HepG2 (cell line): ENCODE results near the gene DCHS2. TPM values are rescaled to one million over a fixed set of nuclear protein-coding genes. Genes with fewer than 3 reads are reported as not detected.

ENCODE experiments used
- ATAC-seq: fragments of 200-7000 bp; cut with Tn5 transposase; 3 replicates; pipeline ENCODE4 v1.9.1; 2020; ENCODE audit warnings: mild to moderate bottlenecking, moderate library complexity
- BruUV-seq: library from RNA; stranded (reverse); fragments of 400-500 nt; replicated peaks from 2 replicates; lab custom pipeline; 2021; lab: Mats Ljungman, UMichigan
- CTCF ChIA-PET: fragments of 300-600 bp; formaldehyde crosslinking; extraction: SDS; loops from one replicate; lab custom pipeline; 2021; ENCODE audit warnings: low total read pairs, inconsistent platforms, low intra/inter-chr PET ratio; lab: Yijun Ruan, JAX
- POLR2A ChIA-PET: fragments of 350-600 bp; sonication (Branson Sonifier 250); formaldehyde crosslinking; loops from one replicate; lab custom pipeline; 2020; ENCODE audit warnings: antibody characterized with exemption, inconsistent platforms; lab: Yijun Ruan, JAX
- DNase-seq: peaks from one replicate; pipeline ENCODE4 v3.0.0-alpha.2; 2015; ENCODE audit warnings: low spot score
- FAIRE-seq: peaks from 3 replicates; lab custom pipeline; 2011; peaks lifted over from hg19 to GRCh38; lab: Jason Lieb, UNC
- H2AFZ ChIP-seq: one replicate; pipeline ENCODE4 v1.6.1; 2011; ENCODE audit warnings: low read length, inconsistent platforms
- H3K27ac ChIP-seq: fragments of 300-600 bp; 3 replicates; pipeline ENCODE4 v1.8.0; 2011; ENCODE audit warnings: mixed run types, mild to moderate bottlenecking, mixed read lengths, low read length, inconsistent platforms; ENCODE audit not compliant: insufficient read depth; ENCODE audit errors: extremely low read length
- H3K27me3 ChIP-seq, 2 experiments: fragments of 200-600 bp in 1 of 2; 2 replicates in 1 of 2; 3 replicates in 1 of 2; pipeline versions ENCODE4 v1.6.0 to v1.8.0; 2011; ENCODE audit warnings: low read length in 2 of 2, mild to moderate bottlenecking in 2 of 2, moderate library complexity in 2 of 2, inconsistent platforms in 1 of 2; ENCODE audit not compliant: insufficient read depth in 2 of 2, control insufficient read depth in 1 of 2
- H3K36me3 ChIP-seq, 2 experiments: fragments of 200-600 bp in 1 of 2; replicated peaks in 1 of 2; 2 replicates in 1 of 2; 3 replicates in 1 of 2; pipeline versions ENCODE4 v1.5.1 to v1.8.0; 2011; ENCODE audit warnings: low read length in 2 of 2, inconsistent platforms in 1 of 2; ENCODE audit not compliant: insufficient read depth in 2 of 2, control insufficient read depth in 1 of 2
- H3K4me1 ChIP-seq: 2 replicates; pipeline ENCODE4 v1.5.1; 2012; ENCODE audit warnings: low read length, inconsistent platforms; ENCODE audit not compliant: insufficient read depth
- H3K4me2 ChIP-seq: 2 replicates; pipeline ENCODE4 v1.6.0; 2011; ENCODE audit warnings: low read depth, low read length, inconsistent platforms
- H3K4me3 ChIP-seq, 3 experiments: fragments of 200-600 bp in 1 of 3; sonication (generic), shearing (Covaris generic) in 1 of 3; replicated peaks in 1 of 3; 2 replicates each; pipeline ENCODE4 v1.5.1; 2011 to 2016; ENCODE audit warnings: low read length in 3 of 3, inconsistent platforms in 2 of 3, low read depth in 2 of 3, mild to moderate bottlenecking in 2 of 3, control low read depth in 1 of 3, mixed read lengths in 1 of 3; ENCODE audit not compliant: insufficient read depth in 1 of 3
- H3K79me2 ChIP-seq: one replicate; pipeline ENCODE4 v1.6.1; 2011; ENCODE audit warnings: low read length, inconsistent platforms; ENCODE audit not compliant: insufficient read depth
- H3K9ac ChIP-seq: 2 replicates; pipeline ENCODE4 v1.6.0; 2011; ENCODE audit warnings: mild to moderate bottlenecking, low read depth, low read length, inconsistent platforms; ENCODE audit not compliant: insufficient read depth
- H3K9me3 ChIP-seq: 2 replicates; pipeline ENCODE4 v1.5.1; 2012; ENCODE audit warnings: mild to moderate bottlenecking, low read length
- H4K20me1 ChIP-seq: 2 replicates; pipeline ENCODE4 v1.6.0; 2011; ENCODE audit warnings: inconsistent platforms, mild to moderate bottlenecking, low read length, moderate library complexity; ENCODE audit not compliant: insufficient read depth
- ERF ChIP-seq: IDR thresholded peaks from 2 replicates; pipeline ENCODE4 v1.6.1; 2018; ENCODE audit warnings: missing biosample characterization, missing genetic modification reagents
- FOXP1 ChIP-seq, 2 experiments: fragments of 450-650 bp in 1 of 2; IDR thresholded peaks; 2 replicates each; pipeline ENCODE4 v1.6.1; 2017 to 2018; ENCODE audit warnings: antibody characterized with exemption in 1 of 2
- GLI4 ChIP-seq: sonication (generic); formaldehyde crosslinking; IDR thresholded peaks from 2 replicates; pipeline ENCODE4 v1.5.1; 2020; ENCODE audit warnings: missing genetic modification reagents, mild to moderate bottlenecking, moderate library complexity, borderline replicate concordance
- HNRNPLL ChIP-seq: fragments of 200-400 bp; formaldehyde crosslinking; IDR thresholded peaks from 2 replicates; pipeline ENCODE4 v1.6.1; 2017; ENCODE audit warnings: mild to moderate bottlenecking, low read depth, low read length; ENCODE audit not compliant: poor library complexity, severe bottlenecking
- SAP130 ChIP-seq: IDR thresholded peaks from 2 replicates; pipeline ENCODE4 v1.6.1; 2016; ENCODE audit warnings: low read depth
- SOX5 ChIP-seq: IDR thresholded peaks from 2 replicates; pipeline ENCODE4 v1.6.1; 2016; ENCODE audit warnings: borderline replicate concordance
- ZFP36L2 ChIP-seq: sonication (generic); formaldehyde crosslinking; IDR thresholded peaks from 2 replicates; pipeline ENCODE4 v1.4.0; 2020; ENCODE audit warnings: missing genetic modification reagents
- ZNF333 ChIP-seq: sonication (generic); formaldehyde crosslinking; IDR thresholded peaks from 2 replicates; pipeline ENCODE4 v1.4.0; 2020; ENCODE audit warnings: mild to moderate bottlenecking, missing genetic modification reagents, borderline replicate concordance
- ZNF577 ChIP-seq: sonication (generic); formaldehyde crosslinking; IDR thresholded peaks from 2 replicates; pipeline ENCODE4 v1.4.0; 2020; ENCODE audit warnings: mild to moderate bottlenecking, low read depth, missing genetic modification reagents, borderline replicate concordance
- WGBS: methylation state at CpG from one replicate; pipeline ENCODE4 v1.1.6; 2017; ENCODE audit warnings: low lambda C conversion rate; 5-methylcytosine and 5-hydroxymethylcytosine counted together
- in situ Hi-C: cut with HindIII; loops from 2 replicates; pipeline ENCODE4 v1.10.0; 2017; ENCODE audit warnings: low pct_unique_long_range_greater_than_20kb; ENCODE audit not compliant: extremely low pct_ligation_motif_present
- intact Hi-C: fragments of 100-400 bp; cut with micrococcal nuclease; formaldehyde crosslinking; loops from one replicate; pipeline ENCODE4 v1.10.0; 2022; ENCODE audit not compliant: unreplicated experiment
- polyA plus RNA-seq, 8 experiments: library from polyadenylated mRNA; depleted of rRNA in 3 of 8; stranded (reverse) in 7 of 8; unstranded in 1 of 8; fragments of >200 nt; fragmentation: Illumina TruSeq in 4 of 8; extraction: Trizol in 4 of 8; gene quantifications; 2 replicates each; pipeline versions ENCODE4 v1.2.1 to v1.2.3, GENCODE V29; 2011 to 2016; ENCODE audit warnings: low read depth in 4 of 8, missing spikeins in 1 of 8, mixed read lengths in 1 of 8; ENCODE audit not compliant: insufficient read depth in 1 of 8
- total RNA-seq, 5 experiments: library from RNA; depleted of rRNA; stranded (reverse); fragments of >200 nt; fragmentation: Illumina TruSeq; extraction: Trizol; gene quantifications; 2 replicates each; pipeline ENCODE4 v1.2.3, GENCODE V29; 2016; ENCODE audit warnings: low read depth in 1 of 5
- TF ChIP-seq, protein P1 (sequence below): sonication (generic); formaldehyde crosslinking; conservative IDR thresholded peaks from 2 replicates; pipeline ENCODE4 v1.4.0; 2020; ENCODE audit warnings: mild to moderate bottlenecking, missing genetic modification reagents, moderate library complexity
- TF ChIP-seq, protein P2 (sequence below), 2 experiments: sonication (generic) in 1 of 2; formaldehyde crosslinking in 1 of 2; IDR thresholded peaks; 2 replicates each; pipeline versions ENCODE4 v1.4.0 to v1.6.1; 2016 to 2020; ENCODE audit warnings: borderline replicate concordance in 1 of 2, low read depth in 1 of 2, mild to moderate bottlenecking in 1 of 2, missing genetic modification reagents in 1 of 2

DCHS2 gene
- total and polyA plus RNA-seq, 2 of the 13 experiments (the other 11 are each of a cell fraction or from before 2014, with no cell fraction given) = 0.03 TPM; not detected in 1

GRCh38 chr4:154471526-154472331, 19.9 kb downstream of the DCHS2 start:
- H3K4me1 ChIP-seq = peaks cover 19% of the 10 kb centered on the region
- WGBS = 6% methylated on average over 4 of the region's 4 CpGs
- ChIA-PET CTCF (no interaction called here), POLR2A (no interaction called here)
- FAIRE-seq (peak; percentile 66), ATAC-seq (peak; percentile 90), DNase-seq (peak; percentile 21)
- no peaks in the 10 kb centered on the region for H3K79me2 ChIP-seq
- intact Hi-C loops (no loop called here), in situ Hi-C loops (no loop called here)
- H3K4me3 ChIP-seq = no peak overlapping the region
- no peak overlapping the region for H2AFZ ChIP-seq
- H3K36me3 ChIP-seq = no peaks in the 10 kb centered on the region
- no peaks in the 10 kb centered on the region for H3K27me3 ChIP-seq
- H3K27ac ChIP-seq = no peak overlapping the region
- H3K4me2 ChIP-seq = peak overlapping the region; percentile 22
- no peaks in the 10 kb centered on the region for H3K9me3 ChIP-seq
- no peaks in the 10 kb centered on the region for H4K20me1 ChIP-seq
- BruUV-seq = no TSS peak
- H3K9ac ChIP-seq = no peak overlapping the region
- TF ChIP-seq SAP130 (CRISPR knock-in tag) = peak; percentile 31; the same call in 1 of the 2 replicates
- TF ChIP-seq HNRNPLL = no peak
- TF ChIP-seq GLI4 (CRISPR knock-in tag) = no peak
- TF ChIP-seq ZFP36L2 = no peak
- 0 out of 2 replicates have a peak, but pooled peaks have one; percentile 27 for TF ChIP-seq ERF
- no peak for TF ChIP-seq ZNF577 (CRISPR knock-in tag)
- TF ChIP-seq FOXP1 (IDR thresholded peaks at IDR 0.05) = no peak
- peak; percentile 43; the same call in 1 of the 2 replicates for TF ChIP-seq FOXP1 (CRISPR knock-in tag; IDR thresholded peaks at IDR 0.05)
- TF ChIP-seq ZNF333 (CRISPR knock-in tag) = no peak
- TF ChIP-seq SOX5 (CRISPR knock-in tag) = peak; percentile 40; the same call in 1 of the 2 replicates
- TF ChIP-seq, protein P1, sequence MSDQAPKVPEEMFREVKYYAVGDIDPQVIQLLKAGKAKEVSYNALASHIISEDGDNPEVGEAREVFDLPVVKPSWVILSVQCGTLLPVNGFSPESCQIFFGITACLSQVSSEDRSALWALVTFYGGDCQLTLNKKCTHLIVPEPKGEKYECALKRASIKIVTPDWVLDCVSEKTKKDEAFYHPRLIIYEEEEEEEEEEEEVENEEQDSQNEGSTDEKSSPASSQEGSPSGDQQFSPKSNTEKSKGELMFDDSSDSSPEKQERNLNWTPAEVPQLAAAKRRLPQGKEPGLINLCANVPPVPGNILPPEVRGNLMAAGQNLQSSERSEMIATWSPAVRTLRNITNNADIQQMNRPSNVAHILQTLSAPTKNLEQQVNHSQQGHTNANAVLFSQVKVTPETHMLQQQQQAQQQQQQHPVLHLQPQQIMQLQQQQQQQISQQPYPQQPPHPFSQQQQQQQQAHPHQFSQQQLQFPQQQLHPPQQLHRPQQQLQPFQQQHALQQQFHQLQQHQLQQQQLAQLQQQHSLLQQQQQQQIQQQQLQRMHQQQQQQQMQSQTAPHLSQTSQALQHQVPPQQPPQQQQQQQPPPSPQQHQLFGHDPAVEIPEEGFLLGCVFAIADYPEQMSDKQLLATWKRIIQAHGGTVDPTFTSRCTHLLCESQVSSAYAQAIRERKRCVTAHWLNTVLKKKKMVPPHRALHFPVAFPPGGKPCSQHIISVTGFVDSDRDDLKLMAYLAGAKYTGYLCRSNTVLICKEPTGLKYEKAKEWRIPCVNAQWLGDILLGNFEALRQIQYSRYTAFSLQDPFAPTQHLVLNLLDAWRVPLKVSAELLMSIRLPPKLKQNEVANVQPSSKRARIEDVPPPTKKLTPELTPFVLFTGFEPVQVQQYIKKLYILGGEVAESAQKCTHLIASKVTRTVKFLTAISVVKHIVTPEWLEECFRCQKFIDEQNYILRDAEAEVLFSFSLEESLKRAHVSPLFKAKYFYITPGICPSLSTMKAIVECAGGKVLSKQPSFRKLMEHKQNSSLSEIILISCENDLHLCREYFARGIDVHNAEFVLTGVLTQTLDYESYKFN = peak; percentile 37; the same call in 1 of the 2 replicates
- TF ChIP-seq, protein P2, sequence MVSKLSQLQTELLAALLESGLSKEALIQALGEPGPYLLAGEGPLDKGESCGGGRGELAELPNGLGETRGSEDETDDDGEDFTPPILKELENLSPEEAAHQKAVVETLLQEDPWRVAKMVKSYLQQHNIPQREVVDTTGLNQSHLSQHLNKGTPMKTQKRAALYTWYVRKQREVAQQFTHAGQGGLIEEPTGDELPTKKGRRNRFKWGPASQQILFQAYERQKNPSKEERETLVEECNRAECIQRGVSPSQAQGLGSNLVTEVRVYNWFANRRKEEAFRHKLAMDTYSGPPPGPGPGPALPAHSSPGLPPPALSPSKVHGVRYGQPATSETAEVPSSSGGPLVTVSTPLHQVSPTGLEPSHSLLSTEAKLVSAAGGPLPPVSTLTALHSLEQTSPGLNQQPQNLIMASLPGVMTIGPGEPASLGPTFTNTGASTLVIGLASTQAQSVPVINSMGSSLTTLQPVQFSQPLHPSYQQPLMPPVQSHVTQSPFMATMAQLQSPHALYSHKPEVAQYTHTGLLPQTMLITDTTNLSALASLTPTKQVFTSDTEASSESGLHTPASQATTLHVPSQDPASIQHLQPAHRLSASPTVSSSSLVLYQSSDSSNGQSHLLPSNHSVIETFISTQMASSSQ (IDR thresholded peaks at IDR 0.05; ENCODE audit: low read depth) = peak; percentile 49; the same call in 1 of the 2 replicates
- TF ChIP-seq, protein P2 (CRISPR knock-in tag; IDR thresholded peaks at IDR 0.05; ENCODE audit: borderline replicate concordance) = no peak
